Esophagus muscularis mucosa (tissue), 4 donors: ENCODE results near the gene CCDC88C.

ENCODE experiments used
- EP300 ChIP-seq: sonication (generic); formaldehyde crosslinking; IDR thresholded peaks from one replicate; pipeline ENCODE4 v1.6.1; 2017; ENCODE audit warnings: antibody characterized with exemption
- POLR2A ChIP-seq: fragments of 450-650 bp; IDR thresholded peaks from one replicate; pipeline ENCODE4 v1.6.1; 2017; ENCODE audit warnings: antibody characterized with exemption, moderate library complexity, mild to moderate bottlenecking, low read depth
- POLR2AphosphoS5 ChIP-seq, 2 donors: sonication (generic); formaldehyde crosslinking; IDR thresholded peaks; one replicate each; pipeline ENCODE4 v1.6.1; 2017; ENCODE audit warnings: antibody characterized with exemption in 2 of 2
- TF ChIP-seq, protein P1 (sequence below), 3 experiments: fragments of 200-600 bp in 2 of 3; fragments of 450-650 bp in 1 of 3; sonication (generic) in 2 of 3; IDR thresholded peaks; one replicate each; pipeline ENCODE4 v1.5.1; 2017 to 2019; ENCODE audit warnings: antibody characterized with exemption in 3 of 3, mild to moderate bottlenecking in 2 of 3, moderate library complexity in 1 of 3

DNA sequence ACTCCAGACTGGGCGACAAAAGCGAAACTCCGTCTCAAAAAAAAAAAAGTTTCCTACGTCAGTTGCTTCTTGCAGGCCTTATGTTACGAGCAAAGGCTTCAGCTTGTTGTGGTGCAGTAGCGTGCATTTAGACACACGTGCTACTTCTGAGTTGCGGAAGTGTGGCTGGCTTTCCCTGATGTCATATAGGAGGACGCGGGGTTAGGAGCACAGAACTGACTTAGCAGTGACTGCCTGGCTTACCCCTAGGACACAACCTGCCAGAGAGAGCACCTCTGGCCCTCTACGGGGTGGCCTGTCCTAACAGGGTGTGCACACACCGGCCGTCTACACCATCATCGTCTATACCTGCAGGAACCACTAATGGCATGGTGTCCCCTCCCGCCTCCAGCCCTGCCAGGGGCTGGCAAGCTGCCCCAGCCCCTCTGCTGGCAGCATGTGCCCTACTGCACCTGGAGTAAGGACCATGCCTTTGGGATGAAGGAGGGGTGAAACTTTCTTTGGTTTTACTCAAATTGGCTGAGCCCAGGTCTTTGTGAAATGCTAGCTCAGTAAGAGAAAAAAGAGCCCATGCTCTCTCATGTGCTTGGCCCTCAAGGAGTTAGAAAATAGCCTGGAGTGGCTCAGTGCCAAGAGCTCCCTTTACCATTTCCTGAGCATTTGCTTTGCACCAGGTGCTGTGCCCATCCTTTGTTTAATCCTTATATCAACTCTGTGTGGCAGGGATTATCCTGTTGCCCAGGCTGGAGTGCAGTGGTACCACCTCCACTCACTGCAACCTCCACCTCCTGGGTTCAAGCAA lies 171.4 kb downstream of the CCDC88C start:
- TF ChIP-seq, protein P1, sequence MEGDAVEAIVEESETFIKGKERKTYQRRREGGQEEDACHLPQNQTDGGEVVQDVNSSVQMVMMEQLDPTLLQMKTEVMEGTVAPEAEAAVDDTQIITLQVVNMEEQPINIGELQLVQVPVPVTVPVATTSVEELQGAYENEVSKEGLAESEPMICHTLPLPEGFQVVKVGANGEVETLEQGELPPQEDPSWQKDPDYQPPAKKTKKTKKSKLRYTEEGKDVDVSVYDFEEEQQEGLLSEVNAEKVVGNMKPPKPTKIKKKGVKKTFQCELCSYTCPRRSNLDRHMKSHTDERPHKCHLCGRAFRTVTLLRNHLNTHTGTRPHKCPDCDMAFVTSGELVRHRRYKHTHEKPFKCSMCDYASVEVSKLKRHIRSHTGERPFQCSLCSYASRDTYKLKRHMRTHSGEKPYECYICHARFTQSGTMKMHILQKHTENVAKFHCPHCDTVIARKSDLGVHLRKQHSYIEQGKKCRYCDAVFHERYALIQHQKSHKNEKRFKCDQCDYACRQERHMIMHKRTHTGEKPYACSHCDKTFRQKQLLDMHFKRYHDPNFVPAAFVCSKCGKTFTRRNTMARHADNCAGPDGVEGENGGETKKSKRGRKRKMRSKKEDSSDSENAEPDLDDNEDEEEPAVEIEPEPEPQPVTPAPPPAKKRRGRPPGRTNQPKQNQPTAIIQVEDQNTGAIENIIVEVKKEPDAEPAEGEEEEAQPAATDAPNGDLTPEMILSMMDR (IDR thresholded peaks at IDR 0.05) = no peak
- no peak for TF ChIP-seq POLR2A
- no peak for TF ChIP-seq POLR2AphosphoS5 (IDR thresholded peaks at IDR 0.05)
- no peak for TF ChIP-seq EP300
